ENCODE data around the gene STXBP5. TPM values are rescaled to one million over a fixed set of nuclear protein-coding genes. Genes with fewer than 3 reads are reported as not detected.

Gene STXBP5
- total RNA-seq (2022; extraction: Qiagen RNA extraction; ENCODE audit: low read depth): 8.7 to 12.0 TPM (median 9.3 TPM) in 5 replicates

DNA sequence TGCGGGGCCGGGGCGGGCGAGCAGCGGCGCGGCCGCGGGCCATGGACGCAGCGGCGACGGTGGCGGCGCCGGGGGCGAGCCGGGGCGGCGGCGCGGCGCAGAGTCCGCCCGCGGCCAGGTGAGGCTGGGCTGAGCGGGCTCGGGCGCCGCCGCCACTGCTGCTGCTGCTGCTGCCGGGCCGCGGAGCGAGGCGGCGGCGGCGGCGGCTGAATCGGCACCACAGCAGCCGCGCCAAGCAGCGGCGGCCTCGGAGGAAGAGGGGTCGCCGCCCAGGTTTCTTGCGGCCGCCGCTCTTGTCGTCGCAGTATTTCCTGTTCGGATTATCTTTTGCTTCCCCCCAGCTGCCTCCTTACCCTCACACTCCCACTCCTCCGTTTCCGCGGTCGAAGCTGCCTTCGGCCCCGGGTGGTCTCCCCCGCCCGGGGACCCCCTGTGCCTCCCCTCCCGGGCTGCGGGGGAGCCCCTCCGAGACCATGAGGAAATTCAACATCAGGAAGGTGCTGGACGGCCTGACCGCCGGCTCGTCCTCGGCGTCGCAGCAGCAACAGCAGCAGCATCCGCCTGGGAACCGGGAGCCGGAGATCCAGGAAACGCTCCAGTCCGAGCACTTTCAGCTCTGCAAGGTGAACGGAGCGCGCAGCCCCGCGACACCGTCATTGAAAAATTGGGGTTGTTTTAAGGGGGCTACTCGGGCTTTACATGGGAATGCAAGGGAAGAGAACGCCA, at the start of gene STXBP5:
TSS of gene STXBP5 (plus strand) at position 358 of the 726 bp plus-strand sequence. CDS start at position 474, 116 bp downstream.

All from A549 treated with RU486 at 1 μM for 4 hours (cell line).